ENCODE results near the gene ZNF469. TPM values are rescaled to one million over a fixed set of nuclear protein-coding genes. Genes with fewer than 3 reads are reported as not detected.

Gene ZNF469
- total RNA-seq, 1 donor, result 8.3 TPM

GRCh38 chr16:88393034-88393433, 10.3 kb downstream of the ZNF469 start:
- H3K27ac ChIP-seq (ENCODE audit: low read depth, low read length), result no peak overlapping the region
- peaks cover 24% of the 10 kb centered on the region for H3K79me2 ChIP-seq (ENCODE audit: insufficient read depth, low read length)
- H4K20me1 ChIP-seq (ENCODE audit: insufficient read depth, low read length), result peaks cover 47% of the 10 kb centered on the region
- H3K27me3 ChIP-seq (ENCODE audit: insufficient read depth, low read length), result no peaks in the 10 kb centered on the region
- H2AFZ ChIP-seq (ENCODE audit: low read length), result no peak overlapping the region
- no peak for TF ChIP-seq CTCF (IDR thresholded peaks at IDR 0.05; ENCODE audit: extremely low read depth, low read depth, low read length)
- no peak overlapping the region for H3K4me3 ChIP-seq (ENCODE audit: insufficient read depth, low read length)
- peaks cover 2% of the 10 kb centered on the region for H3K4me1 ChIP-seq (ENCODE audit: insufficient read depth, low read length)
- H3K36me3 ChIP-seq (ENCODE audit: insufficient read depth, low read length), result no peaks in the 10 kb centered on the region
- H3K4me2 ChIP-seq (ENCODE audit: insufficient read depth, low read length), result no peak overlapping the region
- H3K9me3 ChIP-seq (ENCODE audit: low read depth, low read length), result no peaks in the 10 kb centered on the region
- DNase-seq (ENCODE audit: insufficient read length, low spot score, missing footprints), result peak; percentile 96

- no peaks in the 10 kb centered on the region for H3K36me3 ChIP-seq (ENCODE audit: insufficient read depth, low read length)
- no peak overlapping the region for H2AFZ ChIP-seq (ENCODE audit: low read length)
- peaks cover 26% of the 10 kb centered on the region for H3K79me2 ChIP-seq (ENCODE audit: insufficient read depth, low read length)
- H3K4me2 ChIP-seq (ENCODE audit: insufficient read depth, low read length), result no peak overlapping the region
- H3K27me3 ChIP-seq (ENCODE audit: insufficient read depth, low read length), result no peaks in the 10 kb centered on the region
- no peaks in the 10 kb centered on the region for H3K9me3 ChIP-seq (ENCODE audit: low read depth, low read length)
- peaks cover 52% of the 10 kb centered on the region for H4K20me1 ChIP-seq (ENCODE audit: insufficient read depth, low read length)
- no peak for TF ChIP-seq CTCF (IDR thresholded peaks at IDR 0.05; ENCODE audit: extremely low read depth, low read depth, low read length)
- no peak overlapping the region for H3K27ac ChIP-seq (ENCODE audit: low read depth, low read length)
- H3K4me1 ChIP-seq (ENCODE audit: insufficient read depth, low read length), result no peaks in the 10 kb centered on the region
- DNase-seq (ENCODE audit: insufficient read length, low spot score, missing footprints), result no peak
- H3K4me3 ChIP-seq (ENCODE audit: insufficient read depth, low read length), result no peak overlapping the region
Measured at GRCh38 chr16:88393571-88393970, 10.8 kb downstream of the ZNF469 start.

- no peak for TF ChIP-seq CTCF (IDR thresholded peaks at IDR 0.05; ENCODE audit: extremely low read depth, low read depth, low read length)
Measured at GRCh38 chr16:88394426-88394825, 11.7 kb downstream of the ZNF469 start.

GRCh38 chr16:88395669-88396584, 13.2 kb downstream of the ZNF469 start:
- no peak for TF ChIP-seq CTCF (IDR thresholded peaks at IDR 0.05; ENCODE audit: extremely low read depth, low read depth, low read length)
- Histone ChIP-seq H4K20me1 (ENCODE audit: insufficient read depth, low read length) (peaks cover 48% of the 10 kb centered on the region), H3K36me3 (ENCODE audit: insufficient read depth, low read length) (no peaks in the 10 kb centered on the region), H3K79me2 (ENCODE audit: insufficient read depth, low read length) (peaks cover 20% of the 10 kb centered on the region), H3K4me1 (ENCODE audit: insufficient read depth, low read length) (no peaks in the 10 kb centered on the region), H3K4me3 (ENCODE audit: insufficient read depth, low read length) (no peak overlapping the region), H3K4me2 (ENCODE audit: insufficient read depth, low read length) (no peak overlapping the region), H3K27ac (ENCODE audit: low read depth, low read length) (no peak overlapping the region), H3K9me3 (ENCODE audit: low read depth, low read length) (no peaks in the 10 kb centered on the region), H3K27me3 (ENCODE audit: insufficient read depth, low read length) (no peaks in the 10 kb centered on the region), H2AFZ (ENCODE audit: low read length) (no peak overlapping the region)
- DNase-seq (ENCODE audit: insufficient read length, low spot score, missing footprints), result no peak

More at GRCh38 chr16:88394426-88394825, 11.7 kb downstream of the ZNF469 start:
- Histone ChIP-seq H3K36me3 (ENCODE audit: insufficient read depth, low read length) (no peaks in the 10 kb centered on the region), H3K4me2 (ENCODE audit: insufficient read depth, low read length) (no peak overlapping the region), H3K4me1 (ENCODE audit: insufficient read depth, low read length) (no peaks in the 10 kb centered on the region), H3K9me3 (ENCODE audit: low read depth, low read length) (no peaks in the 10 kb centered on the region), H3K4me3 (ENCODE audit: insufficient read depth, low read length) (no peak overlapping the region), H3K79me2 (ENCODE audit: insufficient read depth, low read length) (peaks cover 26% of the 10 kb centered on the region), H4K20me1 (ENCODE audit: insufficient read depth, low read length) (peaks cover 54% of the 10 kb centered on the region), H3K27ac (ENCODE audit: low read depth, low read length) (no peak overlapping the region), H2AFZ (ENCODE audit: low read length) (no peak overlapping the region), H3K27me3 (ENCODE audit: insufficient read depth, low read length) (no peaks in the 10 kb centered on the region)
- DNase-seq (ENCODE audit: insufficient read length, low spot score, missing footprints), result no peak
